GM12892 (cell line): ENCODE measurements around the gene WDR89.
A peak's percentile ranks its signal among the peaks of the same experiment; 100 is the strongest.
"Not testable (repeated sequence)": the region's sequence is repeated elsewhere in the genome, so short reads cannot be mapped to it uniquely, and the experiment has no call there.

ENCODE experiments used
- DNase-seq: peaks from one replicate; pipeline ENCODE4 v3.0.0; 2011; ENCODE audit not compliant: insufficient read length
- FAIRE-seq: peaks from 2 replicates; lab custom pipeline; 2011; peaks lifted over from hg19 to GRCh38; lab: Jason Lieb, UNC
- POLR2A ChIP-seq: IDR thresholded peaks from 2 replicates; pipeline ENCODE4 v1.6.1; 2011; ENCODE audit warnings: low read depth, low read length, control low read depth
- POLR2AphosphoS5 ChIP-seq: IDR thresholded peaks from 2 replicates; pipeline ENCODE4 v1.6.1; 2011; ENCODE audit warnings: low read depth, low read length, control low read depth
- TAF1 ChIP-seq: IDR thresholded peaks from 2 replicates; pipeline ENCODE4 v1.6.1; 2011; ENCODE audit warnings: low read depth, mild to moderate bottlenecking, control low read depth, low read length, borderline replicate concordance

The WDR89 gene

GRCh38 chr14:63650256-63650952 is 8.7 kb upstream of the WDR89 start:
- DNase-seq = no peak
- no peak for FAIRE-seq
- TF ChIP-seq POLR2AphosphoS5 (no peak), TAF1 (no peak), POLR2A (no peak)

- TF ChIP-seq POLR2A (no peak), TAF1 (no peak), POLR2AphosphoS5 (no peak)
- DNase-seq (no peak), FAIRE-seq (no peak)
Observed at GRCh38 chr14:63647696-63648410, 6.2 kb upstream of the WDR89 start.

- TF ChIP-seq POLR2AphosphoS5 (no peak), POLR2A (no peak), TAF1 (no peak)
- DNase-seq (no peak), FAIRE-seq (no peak)
Observed at GRCh38 chr14:63644741-63645140, 3.1 kb upstream of the WDR89 start.

- TF ChIP-seq POLR2A = no peak
- TF ChIP-seq POLR2AphosphoS5 = no peak
- TF ChIP-seq TAF1 = no peak
- FAIRE-seq (peak; percentile 14), DNase-seq (no peak)
Observed at GRCh38 chr14:63642656-63643382, 1.1 kb upstream of the WDR89 start.

- no peak for TF ChIP-seq POLR2A
- TF ChIP-seq TAF1 = 0 out of 2 replicates have a peak, but pooled peaks have one; percentile 41
- peak; percentile 58 for DNase-seq
- no peak for FAIRE-seq
Observed at GRCh38 chr14:63642229-63642611, 549 bp upstream of the WDR89 start.

- DNase-seq (no peak), FAIRE-seq (no peak)
- TF ChIP-seq POLR2A (no peak), POLR2AphosphoS5 (no peak), TAF1 (no peak)
Observed at GRCh38 chr14:63638493-63638892, 3.2 kb downstream of the WDR89 start.

GRCh38 chr14:63636094-63636635 is 5.5 kb downstream of the WDR89 start:
- FAIRE-seq, DNase-seq: not testable (repeated sequence)

- TF ChIP-seq POLR2A = no peak
- TF ChIP-seq POLR2AphosphoS5 = no peak
- TF ChIP-seq TAF1 = no peak
- FAIRE-seq (no peak), DNase-seq (no peak)
Observed at GRCh38 chr14:63633801-63634200, 7.9 kb downstream of the WDR89 start.

GRCh38 chr14:63632932-63633514 is 8.6 kb downstream of the WDR89 start:
- DNase-seq = peak; percentile 2
- FAIRE-seq = no peak
- no peak for TF ChIP-seq POLR2AphosphoS5
- no peak for TF ChIP-seq TAF1
- TF ChIP-seq POLR2A = no peak

GRCh38 chr14:63624701-63625100 is 17.0 kb downstream of the WDR89 start:
- DNase-seq = no peak

GRCh38 chr14:63624203-63624602 is 17.5 kb downstream of the WDR89 start:
- TF ChIP-seq TAF1 = no peak
- TF ChIP-seq POLR2A = no peak
- TF ChIP-seq POLR2AphosphoS5 = no peak
- FAIRE-seq = no peak
- DNase-seq = no peak

More at GRCh38 chr14:63624701-63625100, 17.0 kb downstream of the WDR89 start:
- TF ChIP-seq TAF1 (no peak), POLR2AphosphoS5 (no peak), POLR2A (no peak)
- no peak for FAIRE-seq

GRCh38 chr14:63621975-63622374 is 19.7 kb downstream of the WDR89 start:
- not testable (repeated sequence) for DNase-seq, FAIRE-seq
